GM19395 (cell line): ENCODE results near the gene DDX31.

Experiments
- ATAC-seq: cut with Tn5 transposase; IDR thresholded peaks from one replicate; pipeline ENCODE4 v1.9.1; 2021; ENCODE audit warnings: mild to moderate bottlenecking, moderate library complexity; ENCODE audit not compliant: unreplicated experiment

The DDX31 gene

GRCh38 chr9:132548751-132549640 is 120.8 kb downstream of the DDX31 start:
- ATAC-seq = no peak

GRCh38 chr9:132547976-132548730 is 121.6 kb downstream of the DDX31 start:
- no peak for ATAC-seq

GRCh38 chr9:132547436-132547835 is 122.3 kb downstream of the DDX31 start:
- no peak for ATAC-seq

- ATAC-seq = no peak
Observed at GRCh38 chr9:132547052-132547431, 122.7 kb downstream of the DDX31 start.

- ATAC-seq = no peak
Observed at GRCh38 chr9:132546148-132547051, 123.4 kb downstream of the DDX31 start.

GRCh38 chr9:132545578-132545977 is 124.2 kb downstream of the DDX31 start:
- ATAC-seq = no peak

- ATAC-seq = no peak
Observed at GRCh38 chr9:132543960-132544359, 125.8 kb downstream of the DDX31 start.

- ATAC-seq = no peak
Observed at GRCh38 chr9:132543251-132543650, 126.5 kb downstream of the DDX31 start.
